ENCODE results near the gene HNRNPLL.
A peak's percentile ranks its signal among the peaks of the same experiment; 100 is the strongest.

Gene HNRNPLL

DNA sequence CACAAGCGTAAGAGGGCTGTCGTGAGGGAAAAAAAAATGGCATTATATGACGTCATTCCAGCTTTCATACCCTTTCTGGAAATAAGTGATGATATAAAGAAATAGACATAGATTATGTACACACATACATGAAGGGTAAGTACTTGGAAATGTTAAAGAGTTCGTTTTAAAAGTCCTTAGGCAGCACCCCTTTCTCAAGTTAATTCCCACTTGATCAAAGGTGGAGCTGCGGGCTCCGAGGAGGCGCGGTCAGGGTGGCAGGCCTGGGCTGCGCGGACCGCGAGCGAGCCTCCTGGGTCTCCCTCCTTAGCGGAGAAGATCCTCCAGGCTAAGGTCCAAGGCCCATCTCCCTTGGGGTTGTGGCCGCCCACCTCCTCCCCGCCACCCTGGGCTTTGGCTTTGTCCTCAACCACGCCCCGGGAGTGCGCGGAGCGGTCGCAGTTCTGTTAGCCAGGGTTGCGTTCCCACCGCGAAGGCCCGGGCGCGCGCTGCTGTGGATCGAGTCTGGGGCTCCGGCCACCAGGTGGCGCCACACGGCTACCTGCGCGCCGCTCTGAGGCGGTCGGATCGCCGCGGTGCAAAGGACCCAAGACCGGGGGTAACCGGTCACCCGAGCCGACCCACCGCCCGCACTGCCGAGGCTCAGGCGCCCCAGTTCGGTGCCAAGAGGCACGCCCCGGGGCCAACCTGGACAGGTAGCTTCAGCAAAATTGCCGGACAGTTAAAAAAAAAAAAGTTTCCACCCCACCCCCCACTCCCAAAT, 66.8 kb downstream of the HNRNPLL start:
- Histone ChIP-seq H3K4me2 (peak overlapping the region; percentile 62), H3K36me3 (ENCODE audit: insufficient read depth) (no peaks in the 10 kb centered on the region), H4K20me1 (ENCODE audit: insufficient read depth) (no peaks in the 10 kb centered on the region), H2AFZ (ENCODE audit: low read depth) (peak overlapping the region; percentile 78), H3K79me2 (ENCODE audit: insufficient read depth, low read depth) (no peaks in the 10 kb centered on the region), H3K4me3 (IDR thresholded peaks at IDR 0.05; ENCODE audit: insufficient read depth, low read depth, low read length) (no peak overlapping the region), H3K9ac (no peak overlapping the region), H3K27ac (no peak overlapping the region), H3K27me3 (ENCODE audit: insufficient read depth, low read depth) (no peaks in the 10 kb centered on the region), H3K4me1 (ENCODE audit: low read depth, poor library complexity, severe bottlenecking) (no peaks in the 10 kb centered on the region)
- TF ChIP-seq, protein P1, sequence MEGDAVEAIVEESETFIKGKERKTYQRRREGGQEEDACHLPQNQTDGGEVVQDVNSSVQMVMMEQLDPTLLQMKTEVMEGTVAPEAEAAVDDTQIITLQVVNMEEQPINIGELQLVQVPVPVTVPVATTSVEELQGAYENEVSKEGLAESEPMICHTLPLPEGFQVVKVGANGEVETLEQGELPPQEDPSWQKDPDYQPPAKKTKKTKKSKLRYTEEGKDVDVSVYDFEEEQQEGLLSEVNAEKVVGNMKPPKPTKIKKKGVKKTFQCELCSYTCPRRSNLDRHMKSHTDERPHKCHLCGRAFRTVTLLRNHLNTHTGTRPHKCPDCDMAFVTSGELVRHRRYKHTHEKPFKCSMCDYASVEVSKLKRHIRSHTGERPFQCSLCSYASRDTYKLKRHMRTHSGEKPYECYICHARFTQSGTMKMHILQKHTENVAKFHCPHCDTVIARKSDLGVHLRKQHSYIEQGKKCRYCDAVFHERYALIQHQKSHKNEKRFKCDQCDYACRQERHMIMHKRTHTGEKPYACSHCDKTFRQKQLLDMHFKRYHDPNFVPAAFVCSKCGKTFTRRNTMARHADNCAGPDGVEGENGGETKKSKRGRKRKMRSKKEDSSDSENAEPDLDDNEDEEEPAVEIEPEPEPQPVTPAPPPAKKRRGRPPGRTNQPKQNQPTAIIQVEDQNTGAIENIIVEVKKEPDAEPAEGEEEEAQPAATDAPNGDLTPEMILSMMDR (conservative IDR thresholded peaks at IDR 0.05; ENCODE audit: low read depth, low read length) = peak; percentile 88

DNA sequence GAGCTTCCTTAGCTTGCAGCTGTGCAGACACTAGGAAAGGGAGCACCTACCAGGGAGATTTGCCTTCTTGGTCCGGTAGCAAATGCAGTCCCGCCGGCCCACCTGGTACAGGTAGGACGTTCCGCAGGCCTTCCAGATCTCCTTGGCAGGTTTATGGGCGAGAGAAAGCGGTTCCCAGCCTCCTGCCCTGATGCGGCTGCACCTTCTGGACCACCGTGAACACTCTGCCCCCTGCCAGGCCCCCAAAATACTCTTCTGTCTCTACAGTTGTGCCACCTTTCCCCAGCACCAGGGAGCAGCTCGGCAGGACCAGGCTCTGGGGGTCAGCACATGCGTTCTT, 67.4 kb downstream of the HNRNPLL start:
- no peaks in the 10 kb centered on the region for H4K20me1 ChIP-seq (ENCODE audit: insufficient read depth)
- H3K4me3 ChIP-seq (IDR thresholded peaks at IDR 0.05; ENCODE audit: insufficient read depth, low read depth, low read length) = no peak overlapping the region
- H2AFZ ChIP-seq (ENCODE audit: low read depth) = no peak overlapping the region
- no peaks in the 10 kb centered on the region for H3K27me3 ChIP-seq (ENCODE audit: insufficient read depth, low read depth)
- H3K27ac ChIP-seq = no peak overlapping the region
- TF ChIP-seq, protein P1 (conservative IDR thresholded peaks at IDR 0.05; ENCODE audit: low read depth, low read length) = no peak
- no peaks in the 10 kb centered on the region for H3K36me3 ChIP-seq (ENCODE audit: insufficient read depth)
- no peak overlapping the region for H3K9ac ChIP-seq
- no peak overlapping the region for H3K4me2 ChIP-seq
- H3K4me1 ChIP-seq (ENCODE audit: low read depth, poor library complexity, severe bottlenecking) = no peaks in the 10 kb centered on the region
- no peaks in the 10 kb centered on the region for H3K79me2 ChIP-seq (ENCODE audit: insufficient read depth, low read depth)

DNA sequence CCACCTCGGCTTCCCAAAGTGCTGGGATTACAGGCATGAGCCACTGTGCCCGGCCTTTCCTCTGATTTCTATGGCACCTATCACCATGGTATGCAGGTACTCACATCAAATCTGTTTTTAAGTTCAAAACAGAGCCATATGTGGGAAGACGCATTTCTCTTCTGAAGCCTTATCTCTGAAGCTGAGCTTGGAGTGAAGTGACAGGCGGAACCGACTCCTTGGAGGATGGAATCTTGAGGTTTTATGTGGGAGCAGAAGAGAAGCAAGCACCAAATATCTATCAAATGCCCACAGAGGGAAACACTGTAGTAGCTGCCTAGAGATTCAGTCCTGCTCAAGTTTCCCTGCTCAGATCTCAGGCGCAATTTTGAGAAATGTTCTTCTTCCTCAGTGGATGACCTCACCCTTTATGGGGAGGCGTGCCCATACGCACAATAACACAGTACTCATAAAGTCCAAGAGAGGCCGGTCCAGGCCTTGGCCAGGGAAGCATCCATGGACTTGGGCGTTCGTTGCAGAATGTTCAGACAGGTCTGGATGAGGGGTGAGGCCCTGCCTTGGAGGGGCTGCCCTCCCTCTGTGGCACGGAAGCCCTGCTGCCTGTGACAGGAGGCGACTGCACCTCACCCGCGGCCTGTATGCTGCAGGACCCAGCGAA, 67.9 kb downstream of the HNRNPLL start:
- Histone ChIP-seq H3K36me3 (ENCODE audit: insufficient read depth) (no peaks in the 10 kb centered on the region), H3K27ac (no peak overlapping the region), H2AFZ (ENCODE audit: low read depth) (no peak overlapping the region), H4K20me1 (ENCODE audit: insufficient read depth) (no peaks in the 10 kb centered on the region), H3K4me3 (IDR thresholded peaks at IDR 0.05; ENCODE audit: insufficient read depth, low read depth, low read length) (no peak overlapping the region), H3K4me1 (ENCODE audit: low read depth, poor library complexity, severe bottlenecking) (no peaks in the 10 kb centered on the region), H3K27me3 (ENCODE audit: insufficient read depth, low read depth) (no peaks in the 10 kb centered on the region), H3K79me2 (ENCODE audit: insufficient read depth, low read depth) (no peaks in the 10 kb centered on the region), H3K4me2 (no peak overlapping the region), H3K9ac (no peak overlapping the region)
- TF ChIP-seq, protein P1 (conservative IDR thresholded peaks at IDR 0.05; ENCODE audit: low read depth, low read length) = no peak

DNA sequence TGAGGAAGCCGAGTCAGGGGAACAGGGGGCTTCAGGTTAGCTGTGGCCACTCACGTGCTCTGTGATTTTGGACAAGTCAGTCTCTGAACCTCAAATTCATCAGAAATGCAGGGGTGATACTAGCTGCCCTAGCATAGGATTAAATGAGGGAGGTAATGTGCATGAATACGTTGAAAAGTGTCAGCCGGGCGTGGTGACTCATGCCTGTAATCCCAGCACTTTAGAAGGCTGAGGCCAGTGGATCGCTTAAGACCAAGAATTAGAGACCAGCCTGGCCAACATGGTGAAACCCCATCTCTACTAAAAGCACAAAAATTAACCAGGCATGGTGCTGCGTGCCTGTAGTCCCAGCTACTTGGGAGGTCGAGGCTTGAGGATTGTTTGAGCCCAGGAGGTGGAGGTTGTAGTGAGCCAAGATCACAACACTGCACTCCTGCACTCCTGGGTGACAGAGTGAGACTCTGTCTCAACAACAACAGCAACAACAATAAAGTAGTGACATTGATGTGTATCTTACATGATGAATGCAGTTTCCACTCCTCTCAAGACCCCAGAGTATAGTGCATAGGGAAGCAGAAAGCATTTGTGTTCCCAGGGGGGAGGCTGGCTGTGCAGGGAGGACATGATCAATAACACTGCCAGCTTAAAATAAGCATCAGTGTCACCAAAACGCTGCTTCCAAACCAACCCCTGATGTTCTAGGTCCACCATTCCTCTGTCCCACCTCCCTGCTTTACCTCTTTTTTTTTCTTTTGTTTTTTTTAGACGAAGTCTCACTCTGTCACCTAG, 68.8 kb downstream of the HNRNPLL start:
- Histone ChIP-seq H3K4me1 (ENCODE audit: low read depth, poor library complexity, severe bottlenecking) (no peaks in the 10 kb centered on the region), H3K36me3 (ENCODE audit: insufficient read depth) (no peaks in the 10 kb centered on the region), H4K20me1 (ENCODE audit: insufficient read depth) (no peaks in the 10 kb centered on the region), H3K27me3 (ENCODE audit: insufficient read depth, low read depth) (no peaks in the 10 kb centered on the region), H3K4me2 (no peak overlapping the region), H3K9ac (no peak overlapping the region), H3K27ac (no peak overlapping the region), H3K4me3 (IDR thresholded peaks at IDR 0.05; ENCODE audit: insufficient read depth, low read depth, low read length) (no peak overlapping the region), H2AFZ (ENCODE audit: low read depth) (no peak overlapping the region), H3K79me2 (ENCODE audit: insufficient read depth, low read depth) (no peaks in the 10 kb centered on the region)
- TF ChIP-seq, protein P1 (conservative IDR thresholded peaks at IDR 0.05; ENCODE audit: low read depth, low read length) = no peak

Data from KMS-11 (cell line).